NCI-H1048 (cell line): Measurements from ENCODE around the gene POU1F1.
"Not testable (repeated sequence)": the region's sequence is repeated elsewhere in the genome, so short reads cannot be mapped to it uniquely, and the experiment has no call there.

Experiments used
- DNase-seq: peaks from one replicate; lab custom pipeline; 2025; lab: John Stamatoyannopoulos, UW

The POU1F1 gene

DNA sequence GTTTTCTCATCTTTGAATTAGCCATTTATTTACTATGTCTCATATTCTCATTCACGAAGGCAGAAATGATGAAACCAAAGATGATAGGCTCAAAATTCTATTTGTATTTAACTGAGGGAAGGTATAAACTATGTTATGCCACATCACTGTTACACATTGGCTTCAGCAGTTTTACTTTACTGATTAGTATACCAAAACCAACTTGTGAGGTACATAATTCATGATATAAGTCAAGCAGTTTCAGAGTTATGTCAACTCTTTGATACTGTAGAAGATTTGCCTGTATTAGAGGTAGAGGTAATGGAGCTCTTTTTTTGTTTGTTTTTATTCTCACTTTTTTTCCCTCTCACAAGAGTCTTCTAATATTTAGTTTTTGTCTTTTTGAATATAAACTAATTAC is 26.4 kb downstream of the POU1F1 start:
- DNase-seq: no peak

DNA sequence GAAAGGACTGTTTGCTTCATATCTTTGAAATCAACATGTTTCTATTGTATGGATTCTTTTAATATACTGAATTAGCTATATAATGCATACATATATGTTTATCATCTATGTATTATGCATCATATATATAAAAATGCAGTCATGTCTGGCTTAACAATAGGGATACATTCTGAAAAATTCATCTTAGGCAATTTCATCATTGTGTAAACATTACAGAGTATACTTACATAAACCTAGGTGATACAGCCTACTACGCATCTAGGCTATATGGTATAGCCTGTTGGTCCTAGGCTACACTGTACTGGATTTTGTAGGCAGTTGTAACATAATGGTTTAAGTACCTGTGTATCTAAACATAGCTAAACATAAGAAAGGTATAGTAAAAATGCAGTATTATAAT is 27.6 kb downstream of the POU1F1 start:
- no peak for DNase-seq

- not testable (repeated sequence) for DNase-seq
Observed at GRCh38 chr3:87248231-87248630, 28.2 kb downstream of the POU1F1 start.

GRCh38 chr3:87247430-87247773 is 29.0 kb downstream of the POU1F1 start:
- DNase-seq: no peak

GRCh38 chr3:87246662-87247429 is 29.5 kb downstream of the POU1F1 start:
- DNase-seq: no peak

DNA sequence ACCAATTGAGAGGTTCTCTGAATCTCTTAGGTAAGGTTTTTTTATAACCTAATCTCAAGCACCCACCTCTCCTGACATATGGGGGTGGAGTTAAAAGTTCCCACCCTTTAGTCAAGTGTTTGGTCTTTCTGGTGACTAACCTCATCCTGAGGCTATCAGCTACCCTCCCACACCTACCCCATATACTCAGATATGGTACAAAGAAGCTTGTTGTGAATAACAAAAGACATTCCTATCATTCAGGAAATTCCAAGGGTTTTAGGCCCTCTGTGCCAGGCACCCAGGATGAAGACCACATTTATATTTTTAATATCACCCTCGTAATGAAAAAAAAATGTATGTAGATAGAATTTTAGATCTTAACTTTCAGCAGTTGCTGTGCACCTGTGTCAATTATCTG is 40.3 kb downstream of the POU1F1 start:
- DNase-seq: no peak

DNA sequence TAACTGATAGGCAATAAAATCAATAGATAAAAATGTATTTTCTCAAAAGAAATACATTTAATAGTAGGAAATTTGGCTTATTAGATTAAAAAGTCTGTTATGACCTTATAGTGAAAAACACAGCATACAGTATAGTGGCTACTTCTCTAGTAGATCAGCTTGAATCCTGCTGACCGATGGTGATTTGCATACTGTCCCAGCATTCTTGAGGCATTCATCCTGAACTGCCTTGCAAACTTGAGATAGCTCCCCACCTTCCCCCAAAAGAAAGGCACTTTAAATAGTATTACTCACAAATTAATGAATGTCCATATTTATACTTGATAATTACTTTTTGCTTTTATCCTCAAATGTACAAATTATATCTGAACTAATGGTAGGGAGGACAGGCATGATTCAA is 42.6 kb downstream of the POU1F1 start:
- DNase-seq: no peak

- no peak for DNase-seq
Observed at GRCh38 chr3:87229113-87229512, 47.3 kb downstream of the POU1F1 start.

GRCh38 chr3:87228316-87228715 is 48.1 kb downstream of the POU1F1 start:
- DNase-seq: no peak

GRCh38 chr3:87227835-87228144 is 48.6 kb downstream of the POU1F1 start:
- DNase-seq: no peak

DNA sequence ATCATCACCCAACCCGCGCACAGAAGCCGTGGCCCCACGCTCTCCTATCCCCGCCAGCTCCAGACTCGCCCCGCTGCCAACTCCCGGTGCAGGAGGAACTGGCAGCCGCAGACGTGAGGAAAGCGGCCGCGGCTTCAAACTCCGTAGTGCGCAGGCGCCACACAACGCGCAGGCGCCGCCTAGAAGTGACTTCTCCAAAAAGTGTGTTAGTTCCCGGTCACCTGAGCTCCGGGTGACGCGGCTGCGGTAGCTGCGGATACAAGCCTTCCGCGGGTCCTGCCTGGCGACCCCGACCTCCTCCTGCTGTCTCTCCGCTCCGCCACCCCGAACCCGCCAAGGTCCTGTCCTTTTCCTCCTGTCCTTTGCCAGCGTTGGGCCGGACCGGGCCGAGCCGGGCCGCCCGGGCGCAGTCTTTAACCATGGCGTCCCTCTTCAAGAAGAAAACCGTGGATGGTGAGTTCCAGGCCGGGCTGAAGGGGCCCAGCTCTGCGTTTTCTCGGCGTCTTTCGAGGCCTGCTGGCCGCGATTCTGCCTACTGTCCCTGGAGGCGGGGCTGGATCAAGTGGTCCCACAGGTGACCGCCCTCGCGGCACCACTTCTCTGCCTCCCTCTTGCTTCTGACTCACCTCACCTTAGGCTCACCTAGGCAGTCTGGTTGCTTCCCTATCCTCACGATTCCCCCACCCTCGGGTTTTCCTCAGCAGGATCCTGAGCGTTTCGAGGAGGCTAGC is 49.1 kb downstream of the POU1F1 start, which contains the start of gene CHMP2B:
CHMP2B (plus strand) TSS at position 206 of the 731 bp plus-strand sequence; CDS start at position 420, 214 bp downstream.
- peak; percentile 86 for DNase-seq

DNA sequence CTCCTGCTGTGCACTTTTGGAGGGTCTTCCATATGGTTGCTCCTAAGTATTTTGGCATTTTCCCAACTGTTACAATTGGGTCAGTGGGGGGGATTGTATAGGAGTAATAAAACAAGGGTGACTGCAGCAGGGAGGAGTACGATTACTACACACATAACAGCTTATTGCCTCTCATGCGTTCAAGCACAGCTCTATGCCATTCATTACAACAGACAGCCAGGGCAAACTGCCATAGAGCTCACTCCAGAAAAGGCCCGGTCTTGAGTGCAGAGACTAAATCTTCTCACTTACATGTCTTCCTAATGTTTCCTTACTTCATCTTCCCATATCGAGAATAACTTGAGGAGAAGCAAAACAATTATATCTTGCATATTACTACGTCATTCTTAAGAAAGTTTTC is 50.7 kb downstream of the POU1F1 start:
- DNase-seq: no peak

DNA sequence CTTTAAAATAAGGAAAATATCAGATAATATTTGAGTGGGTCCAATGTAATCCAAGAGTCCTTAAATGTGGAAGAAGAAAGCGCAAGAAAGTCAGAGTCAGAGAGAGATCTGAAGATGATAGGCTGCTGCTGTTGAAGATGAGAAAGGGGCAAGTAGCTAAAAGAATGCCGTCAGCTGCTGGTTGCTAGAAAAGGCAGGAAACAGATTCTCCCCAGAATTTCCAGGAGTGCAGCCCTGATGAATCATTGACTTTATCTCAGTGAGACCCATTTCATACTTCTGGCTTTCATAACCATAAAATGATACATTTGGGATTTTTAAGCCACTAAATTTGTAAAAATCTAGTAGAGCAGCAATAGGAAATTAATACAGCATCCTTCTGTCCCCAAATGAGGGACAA is 56.8 kb downstream of the POU1F1 start:
- no peak for DNase-seq

- no peak for DNase-seq
Observed at GRCh38 chr3:87218560-87218959, 57.8 kb downstream of the POU1F1 start.
